Stimulated activated CD8-positive, alpha-beta memory T cell treated with anti-CD3 and anti-CD28 coated beads, Interleukin-4, amount 100 ng/mL, for 48 hours (primary cell): ENCODE measurements around the gene FIG4.
"Not testable (repeated sequence)": the region's sequence is repeated elsewhere in the genome, so short reads cannot be mapped to it uniquely, and the experiment has no call there.

Source experiments
- DNase-seq: peaks from one replicate; pipeline ENCODE4 v3.0.0-alpha.2; 2020

The FIG4 gene

DNA sequence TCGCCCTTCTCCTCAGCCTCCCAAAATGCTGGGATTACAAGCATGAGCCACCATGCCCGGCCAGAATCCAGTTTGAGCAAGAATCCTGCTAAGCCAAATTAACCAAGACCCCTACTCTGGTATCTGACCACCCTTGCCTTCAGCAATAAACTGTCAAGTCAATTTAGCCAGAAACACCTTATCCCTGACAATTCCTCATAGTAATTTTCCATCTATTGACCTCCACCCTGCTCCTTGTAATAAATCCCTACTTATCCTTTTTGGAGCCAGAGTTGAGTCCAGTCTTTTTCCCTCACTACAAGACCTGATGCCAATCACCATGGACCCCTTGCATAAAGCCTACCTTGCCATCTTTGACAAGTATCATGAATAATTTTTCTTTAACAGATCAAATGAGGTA, 173.0 kb downstream of the FIG4 start:
- DNase-seq: no peak

DNA sequence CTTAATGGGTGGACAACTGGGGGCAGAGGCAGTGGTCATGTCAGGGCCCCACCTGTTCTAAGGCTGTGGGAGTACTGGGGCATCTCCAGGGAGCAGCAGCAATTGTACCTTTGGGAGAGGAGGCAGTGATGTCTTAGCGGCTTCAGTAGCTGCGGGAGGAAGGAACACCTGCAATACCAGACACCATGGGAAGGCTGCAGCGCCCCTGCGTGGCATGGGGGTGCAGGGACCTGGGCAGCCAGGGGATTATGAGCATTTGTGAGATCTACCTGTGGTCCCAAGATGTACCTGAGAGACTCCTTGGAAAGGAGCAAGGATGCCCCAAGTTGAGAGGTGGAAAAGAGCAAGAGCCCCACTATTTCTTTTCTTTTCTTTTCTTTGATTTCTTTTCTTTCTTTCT, 174.9 kb downstream of the FIG4 start:
- no peak for DNase-seq

- no peak for DNase-seq
These were observed 176.2 kb downstream of the FIG4 start for GRCh38 chr6:109867009-109867969.

DNA sequence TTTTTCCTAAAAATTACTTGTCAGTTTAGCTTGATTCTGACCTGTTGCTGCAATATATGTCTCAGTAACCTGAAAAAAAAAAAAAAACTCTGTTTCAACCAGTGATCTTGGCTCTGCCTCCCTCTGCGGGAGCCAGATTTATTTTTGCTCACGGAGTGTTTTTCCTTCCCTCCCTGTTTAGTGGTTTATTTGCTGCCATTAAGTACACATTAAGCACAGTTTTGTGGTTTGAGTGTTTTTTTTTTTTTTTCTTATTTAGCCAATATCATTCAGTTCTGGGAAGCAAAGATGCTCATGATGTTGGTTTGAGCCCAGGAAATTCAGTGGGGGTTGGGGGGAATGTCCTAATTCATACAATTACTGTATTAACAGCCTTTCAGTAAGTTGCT, 176.9 kb downstream of the FIG4 start:
- DNase-seq: no peak

DNA sequence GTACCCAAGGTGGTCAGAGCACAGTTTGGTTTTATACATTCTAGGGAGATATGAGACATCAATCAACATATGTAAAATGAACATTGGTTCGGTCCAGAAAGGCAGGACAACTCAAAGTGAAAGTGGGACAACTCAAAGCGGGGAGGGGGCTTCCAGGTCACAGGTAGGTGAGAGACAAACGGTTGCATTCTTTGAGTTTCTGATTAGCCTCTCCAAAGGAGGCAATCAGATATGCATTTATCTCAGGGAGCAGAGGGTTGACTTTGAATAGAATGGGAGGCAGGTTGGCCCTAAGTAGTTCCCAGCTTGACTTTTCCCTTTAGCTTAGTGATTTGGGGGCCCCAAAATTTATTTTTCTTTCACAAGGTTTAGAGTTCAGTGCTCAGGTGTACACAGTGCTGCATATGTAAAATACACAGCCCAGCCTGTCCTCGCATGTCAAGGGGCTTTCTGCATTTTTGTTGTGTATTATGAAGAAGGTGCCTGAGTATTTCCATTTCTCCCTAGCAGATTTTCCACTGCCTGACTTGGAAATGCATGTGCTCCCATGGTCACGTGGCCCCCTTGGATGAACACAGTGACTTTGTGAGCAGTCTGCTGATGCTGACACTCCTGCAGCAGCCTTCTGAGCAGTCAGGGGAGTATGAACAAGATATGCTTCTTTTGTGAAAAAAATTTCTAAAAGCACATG, 178.4 kb downstream of the FIG4 start:
- not testable (repeated sequence) for DNase-seq

GRCh38 chr6:109870089-109870410, 179.0 kb downstream of the FIG4 start:
- no peak for DNase-seq

GRCh38 chr6:109872549-109872948, 181.5 kb downstream of the FIG4 start:
- no peak for DNase-seq

DNA sequence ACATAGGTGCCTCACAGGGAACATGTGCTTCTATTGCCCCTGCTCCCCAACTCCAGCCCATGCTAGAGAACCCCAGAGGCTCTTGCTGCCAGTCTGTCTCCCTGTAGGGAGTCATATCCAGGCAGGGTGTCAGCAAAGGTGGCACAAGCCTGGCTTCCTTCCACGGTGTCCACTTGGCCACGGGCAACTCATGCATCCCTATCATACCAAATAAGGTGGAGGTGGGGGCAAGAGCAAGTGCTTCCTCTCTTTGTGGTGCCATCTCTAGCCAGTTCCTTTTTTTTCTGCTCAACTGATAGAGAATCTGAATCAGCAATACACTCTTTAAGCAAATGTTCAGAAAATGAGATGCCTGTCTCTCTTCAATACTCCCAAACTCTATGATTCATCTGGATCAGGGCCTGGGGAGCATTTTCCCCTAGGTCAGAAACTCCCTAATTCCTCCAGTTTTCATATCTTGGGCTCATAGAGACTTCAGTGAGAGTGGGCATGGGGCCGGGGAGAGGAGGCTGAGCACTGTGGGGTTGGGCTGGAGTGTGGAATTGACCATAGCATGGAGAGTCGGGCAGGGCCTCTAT, 182.0 kb downstream of the FIG4 start:
- no peak for DNase-seq

GRCh38 chr6:109874086-109874485, 183.0 kb downstream of the FIG4 start:
- DNase-seq: no peak

DNA sequence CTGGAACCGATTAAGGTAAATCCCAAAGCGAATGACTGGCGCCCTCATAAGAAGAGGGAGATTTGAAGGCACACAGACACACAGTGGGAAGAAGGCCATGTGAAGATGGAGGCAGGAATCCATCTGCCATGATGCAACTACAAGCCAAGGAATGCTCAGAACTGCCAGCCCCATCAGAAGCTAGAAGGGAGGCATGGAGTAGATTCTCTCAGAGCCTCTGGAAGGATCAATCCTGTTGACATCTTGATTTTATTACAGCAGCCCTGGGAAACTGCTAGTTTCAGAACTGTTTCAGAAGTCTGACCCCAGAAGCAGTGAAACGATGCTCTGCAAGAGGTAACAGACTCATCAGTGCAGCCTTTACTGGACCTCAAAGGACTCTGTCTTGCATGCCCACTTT, 183.5 kb downstream of the FIG4 start:
- no peak for DNase-seq
